OCI-LY1 (cell line): Measurements from ENCODE around the gene ABCA4.

Experiments
- H2AFZ ChIP-seq: fragments of 200-600 bp; sonication (generic), shearing (Covaris generic); 2 replicates; pipeline ENCODE4 v1.6.0; 2014; ENCODE audit warnings: antibody characterized with exemption, mild to moderate bottlenecking, low read length
- H3F3A ChIP-seq: fragments of 200-600 bp; sonication (generic), shearing (Covaris generic); 2 replicates; pipeline ENCODE4 v1.6.0; 2014; ENCODE audit warnings: mild to moderate bottlenecking, antibody characterized with exemption, low read length, moderate library complexity; ENCODE audit not compliant: insufficient read depth
- H3K27ac ChIP-seq: fragments of 200-600 bp; sonication (generic); 2 replicates; pipeline ENCODE4 v1.5.1; 2014; ENCODE audit warnings: low read length, mixed run types, mild to moderate bottlenecking, low read depth; ENCODE audit not compliant: poor library complexity, severe bottlenecking
- H3K27me3 ChIP-seq: fragments of 200-600 bp; sonication (generic); 2 replicates; pipeline ENCODE4 v1.6.0; 2014; ENCODE audit warnings: antibody characterized with exemption, mild to moderate bottlenecking, low read length, moderate library complexity; ENCODE audit not compliant: insufficient read depth
- H3K36me3 ChIP-seq: fragments of 200-600 bp; sonication (generic); 2 replicates; pipeline ENCODE4 v1.6.1; 2014; ENCODE audit warnings: mild to moderate bottlenecking, antibody characterized with exemption, low read length, moderate library complexity, mixed read lengths; ENCODE audit not compliant: insufficient read depth
- H3K4me1 ChIP-seq: fragments of 200-600 bp; sonication (generic); 2 replicates; pipeline ENCODE4 v1.5.1; 2014; ENCODE audit warnings: mild to moderate bottlenecking, low read length, moderate library complexity; ENCODE audit not compliant: insufficient read depth, severe bottlenecking
- H3K4me2 ChIP-seq: fragments of 200-600 bp; sonication (generic), shearing (Covaris generic); 2 replicates; pipeline ENCODE4 v1.6.1; 2014; ENCODE audit warnings: low read length
- H3K4me3 ChIP-seq: fragments of 200-600 bp; sonication (generic); 2 replicates; pipeline ENCODE4 v1.5.1; 2014; ENCODE audit warnings: low read length, low read depth, mild to moderate bottlenecking, mixed read lengths; ENCODE audit not compliant: poor library complexity, severe bottlenecking
- H3K79me2 ChIP-seq: fragments of 200-600 bp; shearing (Covaris generic); 2 replicates; pipeline ENCODE4 v1.6.1; 2016; ENCODE audit warnings: mixed run types, low read length, mixed read lengths; ENCODE audit not compliant: insufficient read depth
- H3K9ac ChIP-seq: fragments of 200-600 bp; sonication (generic), shearing (Covaris generic); 2 replicates; pipeline ENCODE4 v1.6.1; 2014; ENCODE audit warnings: mild to moderate bottlenecking, low read length, mixed read lengths
- H3K9me2 ChIP-seq: fragments of 200-600 bp; sonication (generic), shearing (Covaris generic); 2 replicates; pipeline ENCODE4 v1.6.1; 2014; ENCODE audit warnings: low read depth, mild to moderate bottlenecking, low read length, mixed read lengths
- H3K9me3 ChIP-seq: fragments of 200-600 bp; shearing (Covaris generic); 2 replicates; pipeline ENCODE4 v1.6.1; 2014; ENCODE audit warnings: low read length, mixed read lengths
- H4K20me1 ChIP-seq: fragments of 200-600 bp; sonication (generic), shearing (Covaris generic); 2 replicates; pipeline ENCODE4 v1.6.0; 2016; ENCODE audit warnings: mild to moderate bottlenecking, low read length; ENCODE audit not compliant: insufficient read depth
- EZH2 ChIP-seq: fragments of 200-600 bp; sonication (generic), shearing (Covaris generic); IDR thresholded peaks from 2 replicates; pipeline ENCODE4 v1.8.0; 2017; ENCODE audit warnings: borderline replicate concordance, mixed run types, mild to moderate bottlenecking, antibody characterized with exemption, low read length, moderate library complexity, mixed read lengths
- TF ChIP-seq, protein P1 (sequence below): fragments of 200-600 bp; sonication (generic), shearing (Covaris generic); IDR thresholded peaks from 2 replicates; pipeline ENCODE4 v1.5.1; 2017; ENCODE audit warnings: mild to moderate bottlenecking, antibody characterized with exemption, low read length, moderate library complexity, mixed read lengths

Gene ABCA4

GRCh38 chr1:93965256-93965655 is 155.7 kb downstream of the ABCA4 start:
- no peak overlapping the region for H3K4me3 ChIP-seq
- H3K9ac ChIP-seq: no peak overlapping the region
- TF ChIP-seq EZH2: no peak
- TF ChIP-seq, protein P1, sequence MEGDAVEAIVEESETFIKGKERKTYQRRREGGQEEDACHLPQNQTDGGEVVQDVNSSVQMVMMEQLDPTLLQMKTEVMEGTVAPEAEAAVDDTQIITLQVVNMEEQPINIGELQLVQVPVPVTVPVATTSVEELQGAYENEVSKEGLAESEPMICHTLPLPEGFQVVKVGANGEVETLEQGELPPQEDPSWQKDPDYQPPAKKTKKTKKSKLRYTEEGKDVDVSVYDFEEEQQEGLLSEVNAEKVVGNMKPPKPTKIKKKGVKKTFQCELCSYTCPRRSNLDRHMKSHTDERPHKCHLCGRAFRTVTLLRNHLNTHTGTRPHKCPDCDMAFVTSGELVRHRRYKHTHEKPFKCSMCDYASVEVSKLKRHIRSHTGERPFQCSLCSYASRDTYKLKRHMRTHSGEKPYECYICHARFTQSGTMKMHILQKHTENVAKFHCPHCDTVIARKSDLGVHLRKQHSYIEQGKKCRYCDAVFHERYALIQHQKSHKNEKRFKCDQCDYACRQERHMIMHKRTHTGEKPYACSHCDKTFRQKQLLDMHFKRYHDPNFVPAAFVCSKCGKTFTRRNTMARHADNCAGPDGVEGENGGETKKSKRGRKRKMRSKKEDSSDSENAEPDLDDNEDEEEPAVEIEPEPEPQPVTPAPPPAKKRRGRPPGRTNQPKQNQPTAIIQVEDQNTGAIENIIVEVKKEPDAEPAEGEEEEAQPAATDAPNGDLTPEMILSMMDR: no peak
- H3K27me3 ChIP-seq: no peaks in the 10 kb centered on the region
- no peaks in the 10 kb centered on the region for H3K9me2 ChIP-seq
- no peaks in the 10 kb centered on the region for H3K9me3 ChIP-seq
- H3K27ac ChIP-seq: no peak overlapping the region
- H4K20me1 ChIP-seq: no peaks in the 10 kb centered on the region
- H3K4me1 ChIP-seq: no peaks in the 10 kb centered on the region
- H3K79me2 ChIP-seq: no peaks in the 10 kb centered on the region
- no peak overlapping the region for H3K4me2 ChIP-seq
- no peak overlapping the region for H2AFZ ChIP-seq
- H3K36me3 ChIP-seq: no peaks in the 10 kb centered on the region
- H3F3A ChIP-seq: no peaks in the 10 kb centered on the region

- Histone ChIP-seq H3K4me3 (no peak overlapping the region), H3K9me3 (no peaks in the 10 kb centered on the region), H3F3A (no peaks in the 10 kb centered on the region), H3K36me3 (no peaks in the 10 kb centered on the region), H3K27me3 (no peaks in the 10 kb centered on the region), H4K20me1 (no peaks in the 10 kb centered on the region), H3K4me1 (no peaks in the 10 kb centered on the region), H3K27ac (no peak overlapping the region), H3K4me2 (no peak overlapping the region), H2AFZ (no peak overlapping the region), H3K9ac (no peak overlapping the region), H3K79me2 (no peaks in the 10 kb centered on the region), H3K9me2 (no peaks in the 10 kb centered on the region)
- TF ChIP-seq EZH2: no peak
- TF ChIP-seq, protein P1: no peak
Observed at GRCh38 chr1:93964777-93965200, 156.2 kb downstream of the ABCA4 start.

DNA sequence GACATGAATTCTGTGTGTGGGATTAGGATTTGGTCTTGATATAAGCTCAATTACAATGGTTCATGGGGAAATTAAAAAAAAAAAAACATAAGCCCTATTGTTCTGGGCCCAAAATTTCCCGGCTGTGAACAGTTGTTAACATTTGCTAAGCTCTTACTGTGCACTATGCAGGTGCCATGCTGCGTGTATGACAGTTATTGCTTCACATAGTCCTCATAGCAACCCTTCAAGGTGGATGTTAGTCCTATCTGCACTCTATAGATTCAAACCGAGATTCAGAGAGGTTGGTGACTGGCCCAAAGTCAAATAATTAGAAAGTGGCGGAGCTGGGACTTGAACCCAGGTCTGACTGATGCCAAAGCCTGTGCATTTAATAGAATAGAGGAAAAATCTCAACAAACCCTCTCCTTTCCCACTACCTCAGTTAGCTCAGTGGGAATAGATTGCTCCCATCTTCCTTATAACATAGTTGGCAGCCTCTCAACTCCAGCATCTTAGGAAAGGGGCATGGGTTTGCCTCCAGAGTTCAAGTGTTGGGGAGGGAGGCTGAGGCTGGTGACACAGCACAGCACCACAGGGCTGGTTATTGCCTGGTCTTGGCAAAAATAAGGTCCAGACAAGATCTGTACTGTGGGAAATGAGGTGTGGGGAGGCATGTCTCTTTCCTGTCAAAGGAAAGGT is 156.7 kb downstream of the ABCA4 start:
- no peaks in the 10 kb centered on the region for H4K20me1 ChIP-seq
- H2AFZ ChIP-seq: no peak overlapping the region
- H3K36me3 ChIP-seq: no peaks in the 10 kb centered on the region
- H3K4me1 ChIP-seq: no peaks in the 10 kb centered on the region
- no peaks in the 10 kb centered on the region for H3K27me3 ChIP-seq
- H3K79me2 ChIP-seq: no peaks in the 10 kb centered on the region
- H3K4me3 ChIP-seq: no peak overlapping the region
- H3F3A ChIP-seq: no peaks in the 10 kb centered on the region
- H3K9me3 ChIP-seq: no peaks in the 10 kb centered on the region
- H3K9me2 ChIP-seq: no peaks in the 10 kb centered on the region
- H3K9ac ChIP-seq: no peak overlapping the region
- no peak overlapping the region for H3K27ac ChIP-seq
- H3K4me2 ChIP-seq: no peak overlapping the region
- TF ChIP-seq, protein P1: no peak
- no peak for TF ChIP-seq EZH2
